GM12878 (cell line): Measurements from ENCODE around the gene AP3M1.

Experiments used
- ESRRA ChIP-seq: IDR thresholded peaks from 2 replicates; pipeline ENCODE4 v1.6.1; 2012; ENCODE audit warnings: mild to moderate bottlenecking, low read length, improper control_type of control experiment
- MEF2A ChIP-seq: IDR thresholded peaks from 2 replicates; pipeline ENCODE4 v1.6.1; 2011; ENCODE audit warnings: low read depth, mild to moderate bottlenecking, low read length, moderate library complexity; ENCODE audit not compliant: insufficient read depth
- POLR2A ChIP-seq: IDR thresholded peaks from 2 replicates; pipeline ENCODE4 v1.6.1; 2011; ENCODE audit warnings: low read depth, mild to moderate bottlenecking, low read length
- POLR2AphosphoS2 ChIP-seq: IDR thresholded peaks from 2 replicates; pipeline ENCODE4 v1.6.1; 2011; ENCODE audit warnings: low read depth, mild to moderate bottlenecking, low read length, improper control_type of control experiment, moderate library complexity
- SPI1 ChIP-seq: IDR thresholded peaks from 2 replicates; pipeline ENCODE4 v1.6.1; 2011; ENCODE audit warnings: low read depth, mild to moderate bottlenecking, low read length, moderate library complexity, borderline replicate concordance; ENCODE audit not compliant: insufficient read depth
- TARDBP ChIP-seq: IDR thresholded peaks from 2 replicates; pipeline ENCODE4 v1.6.1; 2016; ENCODE audit warnings: borderline replicate concordance
- TBL1XR1 ChIP-seq: IDR thresholded peaks from 2 replicates; pipeline ENCODE4 v1.6.1; 2012; ENCODE audit warnings: low read depth, low read length, improper control_type of control experiment
- TF ChIP-seq, protein P1 (sequence below): fragments of 450-650 bp; IDR thresholded peaks from 2 replicates; pipeline ENCODE4 v1.6.1; 2017; ENCODE audit warnings: mild to moderate bottlenecking, moderate library complexity
- TF ChIP-seq, protein P2 (sequence below), 3 experiments: IDR thresholded peaks in 2 of 3; conservative IDR thresholded peaks in 1 of 3; 2 replicates each; pipeline ENCODE4 v1.5.1; 2011; ENCODE audit warnings: low read depth in 3 of 3, low read length in 3 of 3, mild to moderate bottlenecking in 3 of 3, control low read depth in 2 of 3, moderate library complexity in 2 of 3, inconsistent platforms in 1 of 3, mixed read lengths in 1 of 3; ENCODE audit not compliant: control insufficient read depth in 2 of 3, insufficient read depth in 1 of 3; ENCODE audit errors: extremely low read depth in 1 of 3
- TF ChIP-seq, protein P3 (sequence below): IDR thresholded peaks from 2 replicates; pipeline ENCODE4 v1.6.1; 2012; ENCODE audit warnings: low read depth, low read length, improper control_type of control experiment

DNA sequence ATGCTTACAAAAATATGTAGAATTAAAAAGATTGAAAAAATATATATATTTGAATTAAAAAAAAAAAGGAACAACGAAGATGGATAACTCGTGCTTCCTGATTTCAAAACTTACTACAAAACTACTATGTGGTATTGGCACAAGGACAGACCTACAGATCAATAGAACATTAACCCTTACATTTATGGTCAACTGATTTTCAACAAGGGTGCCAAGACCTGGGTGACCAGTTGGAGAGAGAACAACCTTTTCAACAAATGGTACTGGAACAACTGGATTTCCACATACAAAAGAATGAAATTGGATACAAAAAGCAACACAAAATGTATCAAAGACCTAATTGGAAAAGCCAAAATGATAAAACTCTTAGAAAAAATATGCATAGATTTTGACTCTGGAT is 10.1 kb downstream of the AP3M1 start:
- TF ChIP-seq ESRRA (no peak), POLR2A (no peak), MEF2A (no peak), POLR2AphosphoS2 (no peak), TARDBP (no peak), TBL1XR1 (no peak), SPI1 (no peak)
- TF ChIP-seq, protein P1, sequence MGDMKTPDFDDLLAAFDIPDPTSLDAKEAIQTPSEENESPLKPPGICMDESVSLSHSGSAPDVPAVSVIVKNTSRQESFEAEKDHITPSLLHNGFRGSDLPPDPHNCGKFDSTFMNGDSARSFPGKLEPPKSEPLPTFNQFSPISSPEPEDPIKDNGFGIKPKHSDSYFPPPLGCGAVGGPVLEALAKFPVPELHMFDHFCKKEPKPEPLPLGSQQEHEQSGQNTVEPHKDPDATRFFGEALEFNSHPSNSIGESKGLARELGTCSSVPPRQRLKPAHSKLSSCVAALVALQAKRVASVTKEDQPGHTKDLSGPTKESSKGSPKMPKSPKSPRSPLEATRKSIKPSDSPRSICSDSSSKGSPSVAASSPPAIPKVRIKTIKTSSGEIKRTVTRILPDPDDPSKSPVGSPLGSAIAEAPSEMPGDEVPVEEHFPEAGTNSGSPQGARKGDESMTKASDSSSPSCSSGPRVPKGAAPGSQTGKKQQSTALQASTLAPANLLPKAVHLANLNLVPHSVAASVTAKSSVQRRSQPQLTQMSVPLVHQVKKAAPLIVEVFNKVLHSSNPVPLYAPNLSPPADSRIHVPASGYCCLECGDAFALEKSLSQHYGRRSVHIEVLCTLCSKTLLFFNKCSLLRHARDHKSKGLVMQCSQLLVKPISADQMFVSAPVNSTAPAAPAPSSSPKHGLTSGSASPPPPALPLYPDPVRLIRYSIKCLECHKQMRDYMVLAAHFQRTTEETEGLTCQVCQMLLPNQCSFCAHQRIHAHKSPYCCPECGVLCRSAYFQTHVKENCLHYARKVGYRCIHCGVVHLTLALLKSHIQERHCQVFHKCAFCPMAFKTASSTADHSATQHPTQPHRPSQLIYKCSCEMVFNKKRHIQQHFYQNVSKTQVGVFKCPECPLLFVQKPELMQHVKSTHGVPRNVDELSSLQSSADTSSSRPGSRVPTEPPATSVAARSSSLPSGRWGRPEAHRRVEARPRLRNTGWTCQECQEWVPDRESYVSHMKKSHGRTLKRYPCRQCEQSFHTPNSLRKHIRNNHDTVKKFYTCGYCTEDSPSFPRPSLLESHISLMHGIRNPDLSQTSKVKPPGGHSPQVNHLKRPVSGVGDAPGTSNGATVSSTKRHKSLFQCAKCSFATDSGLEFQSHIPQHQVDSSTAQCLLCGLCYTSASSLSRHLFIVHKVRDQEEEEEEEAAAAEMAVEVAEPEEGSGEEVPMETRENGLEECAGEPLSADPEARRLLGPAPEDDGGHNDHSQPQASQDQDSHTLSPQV: no peak
- TF ChIP-seq, protein P2, sequence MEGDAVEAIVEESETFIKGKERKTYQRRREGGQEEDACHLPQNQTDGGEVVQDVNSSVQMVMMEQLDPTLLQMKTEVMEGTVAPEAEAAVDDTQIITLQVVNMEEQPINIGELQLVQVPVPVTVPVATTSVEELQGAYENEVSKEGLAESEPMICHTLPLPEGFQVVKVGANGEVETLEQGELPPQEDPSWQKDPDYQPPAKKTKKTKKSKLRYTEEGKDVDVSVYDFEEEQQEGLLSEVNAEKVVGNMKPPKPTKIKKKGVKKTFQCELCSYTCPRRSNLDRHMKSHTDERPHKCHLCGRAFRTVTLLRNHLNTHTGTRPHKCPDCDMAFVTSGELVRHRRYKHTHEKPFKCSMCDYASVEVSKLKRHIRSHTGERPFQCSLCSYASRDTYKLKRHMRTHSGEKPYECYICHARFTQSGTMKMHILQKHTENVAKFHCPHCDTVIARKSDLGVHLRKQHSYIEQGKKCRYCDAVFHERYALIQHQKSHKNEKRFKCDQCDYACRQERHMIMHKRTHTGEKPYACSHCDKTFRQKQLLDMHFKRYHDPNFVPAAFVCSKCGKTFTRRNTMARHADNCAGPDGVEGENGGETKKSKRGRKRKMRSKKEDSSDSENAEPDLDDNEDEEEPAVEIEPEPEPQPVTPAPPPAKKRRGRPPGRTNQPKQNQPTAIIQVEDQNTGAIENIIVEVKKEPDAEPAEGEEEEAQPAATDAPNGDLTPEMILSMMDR (IDR thresholded peaks at IDR 0.05 in 2 of 3, conservative IDR thresholded peaks at IDR 0.05 in 1 of 3; ENCODE audit: control insufficient read depth in 2 of 3, extremely low read depth in 1 of 3, insufficient read depth in 1 of 3, low read depth in 3 of 3, low read length in 3 of 3): no peak
- TF ChIP-seq, protein P3, sequence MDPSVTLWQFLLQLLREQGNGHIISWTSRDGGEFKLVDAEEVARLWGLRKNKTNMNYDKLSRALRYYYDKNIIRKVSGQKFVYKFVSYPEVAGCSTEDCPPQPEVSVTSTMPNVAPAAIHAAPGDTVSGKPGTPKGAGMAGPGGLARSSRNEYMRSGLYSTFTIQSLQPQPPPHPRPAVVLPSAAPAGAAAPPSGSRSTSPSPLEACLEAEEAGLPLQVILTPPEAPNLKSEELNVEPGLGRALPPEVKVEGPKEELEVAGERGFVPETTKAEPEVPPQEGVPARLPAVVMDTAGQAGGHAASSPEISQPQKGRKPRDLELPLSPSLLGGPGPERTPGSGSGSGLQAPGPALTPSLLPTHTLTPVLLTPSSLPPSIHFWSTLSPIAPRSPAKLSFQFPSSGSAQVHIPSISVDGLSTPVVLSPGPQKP: no peak
